Pulmonary artery endothelial cell (primary cell): Measurements from ENCODE around the gene TBC1D10B. TPM values are rescaled to one million over a fixed set of nuclear protein-coding genes. Genes with fewer than 3 reads are reported as not detected.
"Not testable (repeated sequence)": the region's sequence is repeated elsewhere in the genome, so short reads cannot be mapped to it uniquely, and the experiment has no call there.

ENCODE experiments used
- DNase-seq: peaks from one replicate; pipeline ENCODE4 v3.0.0-alpha.2; 2011; ENCODE audit warnings: low read depth, low spot score
- total RNA-seq: library from RNA; depleted of rRNA; stranded (reverse); fragments of >200 nt; gene quantifications from 2 replicates; pipeline ENCODE4 v1.2.3, GENCODE V29; 2014

TBC1D10B gene
- total RNA-seq, 1 donor from 2014 or later = 32.2 TPM

GRCh38 chr16:30398661-30399434, 28.6 kb upstream of the TBC1D10B start:
- DNase-seq = no peak

GRCh38 chr16:30397776-30398660, 27.7 kb upstream of the TBC1D10B start:
- no peak for DNase-seq

GRCh38 chr16:30397056-30397455, 26.8 kb upstream of the TBC1D10B start:
- DNase-seq = no peak

GRCh38 chr16:30396627-30397026, 26.3 kb upstream of the TBC1D10B start:
- DNase-seq = not testable (repeated sequence)

GRCh38 chr16:30395992-30396585, 25.8 kb upstream of the TBC1D10B start:
- no peak for DNase-seq

- peak; percentile 76 for DNase-seq
Measured at GRCh38 chr16:30395155-30395991, 25.1 kb upstream of the TBC1D10B start, which contains the start of gene ZNF48. TSS of gene ZNF48 (plus strand) at chr16:30395420. CDS start at chr16:30395795, 375 bp downstream.

- no peak for DNase-seq
Measured at GRCh38 chr16:30394592-30395154, 24.4 kb upstream of the TBC1D10B start.

GRCh38 chr16:30383521-30383920, 13.2 kb upstream of the TBC1D10B start:
- DNase-seq = no peak

- DNase-seq = no peak
Measured at GRCh38 chr16:30382111-30382881, 12.0 kb upstream of the TBC1D10B start, which contains the start of gene SEPTIN1. TSS of gene SEPTIN1 (minus strand) at chr16:30382561. CDS start at chr16:30382542, 19 bp downstream.

GRCh38 chr16:30381291-30382041, 11.2 kb upstream of the TBC1D10B start:
- no peak for DNase-seq

GRCh38 chr16:30380803-30381208, 10.5 kb upstream of the TBC1D10B start:
- no peak for DNase-seq

GRCh38 chr16:30380072-30380802, 9.9 kb upstream of the TBC1D10B start:
- DNase-seq = no peak

GRCh38 chr16:30379158-30379783, 9.0 kb upstream of the TBC1D10B start:
- DNase-seq = no peak

GRCh38 chr16:30378236-30379157, 8.2 kb upstream of the TBC1D10B start:
- peak; percentile 91 for DNase-seq

GRCh38 chr16:30377812-30378235, 7.5 kb upstream of the TBC1D10B start:
- peak; percentile 76 for DNase-seq

GRCh38 chr16:30377050-30377811, 6.9 kb upstream of the TBC1D10B start:
- no peak for DNase-seq
